ENCODE data around the gene MAGI2. TPM values are rescaled to one million over a fixed set of nuclear protein-coding genes. Genes with fewer than 3 reads are reported as not detected.

The MAGI2 gene
- total RNA-seq, 1 experiment from 2014 or later = 0.52 TPM

GRCh38 chr7:79091661-79092060, 361.8 kb downstream of the MAGI2 start:
- Mint-ChIP-seq H3K36me3 (ENCODE audit: insufficient read depth, unreplicated experiment) (no peaks in the 10 kb centered on the region), H3K27ac (ENCODE audit: unreplicated experiment) (no peak overlapping the region), H3K4me1 (ENCODE audit: low read depth, unreplicated experiment) (no peaks in the 10 kb centered on the region), H3K4me3 (ENCODE audit: low read depth, unreplicated experiment) (no peak overlapping the region), H3K9me3 (ENCODE audit: low read depth, unreplicated experiment) (no peaks in the 10 kb centered on the region), H3K27me3 (ENCODE audit: unreplicated experiment) (no peaks in the 10 kb centered on the region)
- TF ChIP-seq, protein P1, sequence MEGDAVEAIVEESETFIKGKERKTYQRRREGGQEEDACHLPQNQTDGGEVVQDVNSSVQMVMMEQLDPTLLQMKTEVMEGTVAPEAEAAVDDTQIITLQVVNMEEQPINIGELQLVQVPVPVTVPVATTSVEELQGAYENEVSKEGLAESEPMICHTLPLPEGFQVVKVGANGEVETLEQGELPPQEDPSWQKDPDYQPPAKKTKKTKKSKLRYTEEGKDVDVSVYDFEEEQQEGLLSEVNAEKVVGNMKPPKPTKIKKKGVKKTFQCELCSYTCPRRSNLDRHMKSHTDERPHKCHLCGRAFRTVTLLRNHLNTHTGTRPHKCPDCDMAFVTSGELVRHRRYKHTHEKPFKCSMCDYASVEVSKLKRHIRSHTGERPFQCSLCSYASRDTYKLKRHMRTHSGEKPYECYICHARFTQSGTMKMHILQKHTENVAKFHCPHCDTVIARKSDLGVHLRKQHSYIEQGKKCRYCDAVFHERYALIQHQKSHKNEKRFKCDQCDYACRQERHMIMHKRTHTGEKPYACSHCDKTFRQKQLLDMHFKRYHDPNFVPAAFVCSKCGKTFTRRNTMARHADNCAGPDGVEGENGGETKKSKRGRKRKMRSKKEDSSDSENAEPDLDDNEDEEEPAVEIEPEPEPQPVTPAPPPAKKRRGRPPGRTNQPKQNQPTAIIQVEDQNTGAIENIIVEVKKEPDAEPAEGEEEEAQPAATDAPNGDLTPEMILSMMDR (IDR thresholded peaks at IDR 0.05; ENCODE audit: unreplicated experiment) = no peak
- CTCF ChIA-PET = no interaction called here
- no TSS peak for BruUV-seq (replicated peaks)
- DNase-seq = no peak
- intact Hi-C loops (cut with micrococcal nuclease; ENCODE audit: unreplicated experiment) = no loop called here

DNA sequence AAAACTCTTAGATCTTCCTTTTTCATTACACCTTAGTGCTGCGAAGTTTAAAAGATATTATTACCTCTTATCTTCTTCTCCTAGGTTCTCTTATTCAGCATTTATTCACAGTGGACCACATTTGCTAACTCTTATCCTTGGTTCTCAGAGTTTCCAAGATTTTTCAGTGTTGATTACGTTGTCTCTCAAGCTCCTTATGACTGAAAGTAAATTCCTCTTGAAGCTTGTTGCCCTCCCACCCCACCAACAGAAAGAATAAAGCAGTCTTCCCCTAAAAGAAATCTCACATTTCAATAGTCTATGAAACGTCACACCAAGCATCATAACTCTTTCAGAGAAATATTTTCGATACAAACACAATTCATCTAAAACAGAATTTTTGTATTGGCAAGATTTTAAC, 362.5 kb downstream of the MAGI2 start:
- CTCF ChIA-PET = no interaction called here
- Mint-ChIP-seq H3K4me3 (ENCODE audit: low read depth, unreplicated experiment) (no peak overlapping the region), H3K27me3 (ENCODE audit: unreplicated experiment) (no peaks in the 10 kb centered on the region), H3K36me3 (ENCODE audit: insufficient read depth, unreplicated experiment) (no peaks in the 10 kb centered on the region), H3K27ac (ENCODE audit: unreplicated experiment) (no peak overlapping the region), H3K9me3 (ENCODE audit: low read depth, unreplicated experiment) (no peaks in the 10 kb centered on the region), H3K4me1 (ENCODE audit: low read depth, unreplicated experiment) (no peaks in the 10 kb centered on the region)
- intact Hi-C loops (cut with micrococcal nuclease; ENCODE audit: unreplicated experiment) = no loop called here
- TF ChIP-seq, protein P1 (IDR thresholded peaks at IDR 0.05; ENCODE audit: unreplicated experiment) = no peak
- BruUV-seq (replicated peaks) = no TSS peak
- no peak for DNase-seq

DNA sequence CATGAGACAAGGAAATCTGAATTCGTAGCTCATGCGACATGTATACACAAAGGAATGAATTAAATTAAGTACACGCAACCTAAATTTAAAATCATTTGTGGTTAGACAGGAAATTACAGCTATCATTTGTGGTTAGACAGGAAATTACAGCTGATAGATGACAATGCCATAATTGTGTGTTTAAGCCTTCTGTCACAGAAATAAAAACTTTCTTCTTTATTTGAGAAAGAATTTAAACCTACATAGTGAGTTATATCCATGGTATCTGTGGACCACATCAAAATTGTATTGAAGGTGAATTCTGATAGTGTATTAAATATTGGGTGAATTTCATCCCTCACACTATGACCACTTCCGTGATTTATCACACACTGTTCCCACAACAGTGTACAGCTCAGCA, 362.9 kb downstream of the MAGI2 start:
- Mint-ChIP-seq H3K27me3 (ENCODE audit: unreplicated experiment) (no peaks in the 10 kb centered on the region), H3K9me3 (ENCODE audit: low read depth, unreplicated experiment) (no peaks in the 10 kb centered on the region), H3K36me3 (ENCODE audit: insufficient read depth, unreplicated experiment) (no peaks in the 10 kb centered on the region), H3K4me3 (ENCODE audit: low read depth, unreplicated experiment) (no peak overlapping the region), H3K4me1 (ENCODE audit: low read depth, unreplicated experiment) (no peaks in the 10 kb centered on the region), H3K27ac (ENCODE audit: unreplicated experiment) (no peak overlapping the region)
- DNase-seq = no peak
- BruUV-seq (replicated peaks) = no TSS peak
- intact Hi-C loops (cut with micrococcal nuclease; ENCODE audit: unreplicated experiment) = no loop called here
- TF ChIP-seq, protein P1 (IDR thresholded peaks at IDR 0.05; ENCODE audit: unreplicated experiment) = no peak
- CTCF ChIA-PET = no interaction called here

GRCh38 chr7:79084423-79084822, 369.0 kb downstream of the MAGI2 start:
- DNase-seq = no peak
- intact Hi-C loops (cut with micrococcal nuclease; ENCODE audit: unreplicated experiment) = no loop called here
- no peaks in the 10 kb centered on the region for H3K9me3 Mint-ChIP-seq (ENCODE audit: low read depth, unreplicated experiment)
- no TSS peak for BruUV-seq (replicated peaks)
- no peak overlapping the region for H3K27ac Mint-ChIP-seq (ENCODE audit: unreplicated experiment)
- no peak overlapping the region for H3K4me3 Mint-ChIP-seq (ENCODE audit: low read depth, unreplicated experiment)
- H3K27me3 Mint-ChIP-seq (ENCODE audit: unreplicated experiment) = no peaks in the 10 kb centered on the region
- no peaks in the 10 kb centered on the region for H3K4me1 Mint-ChIP-seq (ENCODE audit: low read depth, unreplicated experiment)
- TF ChIP-seq, protein P1 (IDR thresholded peaks at IDR 0.05; ENCODE audit: unreplicated experiment) = no peak
- CTCF ChIA-PET = no interaction called here
- H3K36me3 Mint-ChIP-seq (ENCODE audit: insufficient read depth, unreplicated experiment) = no peaks in the 10 kb centered on the region
